ENCODE results near the gene DNER.

- TF ChIP-seq POLR2A (IDR thresholded peaks at IDR 0.05) = no peak
- no peak for TF ChIP-seq POLR2AphosphoS5 (IDR thresholded peaks at IDR 0.05)
- no peak for TF ChIP-seq CTCF (IDR thresholded peaks at IDR 0.05)
Observed at GRCh38 chr2:229691631-229692030, 22.7 kb downstream of the DNER start.

All from breast epithelium (tissue), 3 donors.